H9 (cell line): ENCODE data around the gene OR8K5. TPM values are rescaled to one million over a fixed set of nuclear protein-coding genes. Genes with fewer than 3 reads are reported as not detected.

ENCODE experiments used
- DNase-seq: peaks from one replicate; pipeline ENCODE4 v3.0.0-alpha.2; 2017
- H2AFZ ChIP-seq: one replicate; pipeline ENCODE4 v1.6.1; 2013; ENCODE audit warnings: mild to moderate bottlenecking, low read length, control low read depth, moderate library complexity
- H2AK5ac ChIP-seq: 2 replicates; pipeline ENCODE4 v1.6.1; 2013; ENCODE audit warnings: low read length, control low read depth, mixed read lengths; ENCODE audit not compliant: insufficient read length
- H2BK120ac ChIP-seq: one replicate; pipeline ENCODE4 v1.6.1; 2013; ENCODE audit warnings: low read depth, mild to moderate bottlenecking, low read length, control low read depth, inconsistent platforms; ENCODE audit not compliant: poor library complexity, severe bottlenecking
- H2BK12ac ChIP-seq: 2 replicates; pipeline ENCODE4 v1.6.1; 2013; ENCODE audit warnings: low read length, control low read depth, mixed read lengths, low read depth; ENCODE audit not compliant: insufficient read length
- H2BK15ac ChIP-seq: 2 replicates; pipeline ENCODE4 v1.6.1; 2013; ENCODE audit warnings: low read depth, low read length, control low read depth
- H2BK20ac ChIP-seq: one replicate; pipeline ENCODE4 v1.6.1; 2013; ENCODE audit warnings: low read depth, mild to moderate bottlenecking, low read length, control low read depth, inconsistent platforms; ENCODE audit not compliant: poor library complexity, severe bottlenecking
- H2BK5ac ChIP-seq: 2 replicates; pipeline ENCODE4 v1.6.1; 2013; ENCODE audit warnings: low read length, control low read depth, mixed read lengths; ENCODE audit not compliant: insufficient read length
- H3K14ac ChIP-seq: 2 replicates; pipeline ENCODE4 v1.6.1; 2013; ENCODE audit warnings: low read length, control low read depth; ENCODE audit not compliant: insufficient read depth
- H3K18ac ChIP-seq: 2 replicates; pipeline ENCODE4 v1.6.1; 2013; ENCODE audit warnings: low read depth, mild to moderate bottlenecking, mixed read lengths, low read length, control low read depth; ENCODE audit not compliant: insufficient read length
- H3K23ac ChIP-seq: 2 replicates; pipeline ENCODE4 v1.6.1; 2013; ENCODE audit warnings: low read length, control low read depth, mixed read lengths, low read depth; ENCODE audit not compliant: insufficient read length
- H3K23me2 ChIP-seq: 2 replicates; pipeline ENCODE4 v1.6.1; 2013; ENCODE audit warnings: low read depth, mild to moderate bottlenecking, mixed read lengths, low read length, control low read depth; ENCODE audit not compliant: insufficient read length, poor library complexity, severe bottlenecking
- H3K27ac ChIP-seq: 2 replicates; pipeline ENCODE4 v1.5.1; 2013; ENCODE audit warnings: low read length, control low read depth, mixed read lengths, low read depth; ENCODE audit not compliant: insufficient read length
- H3K27me3 ChIP-seq: 2 replicates; pipeline ENCODE4 v1.6.1; 2013; ENCODE audit warnings: low read length, control low read depth, inconsistent platforms; ENCODE audit not compliant: insufficient read depth
- H3K4ac ChIP-seq: 2 replicates; pipeline ENCODE4 v1.6.1; 2013; ENCODE audit warnings: low read depth, mild to moderate bottlenecking, control low read depth, inconsistent platforms, low read length, moderate library complexity
- H3K4me1 ChIP-seq: 2 replicates; pipeline ENCODE4 v1.6.1; 2013; ENCODE audit warnings: low read length, control low read depth, inconsistent platforms; ENCODE audit not compliant: insufficient read depth
- H3K4me2 ChIP-seq: 2 replicates; pipeline ENCODE4 v1.6.1; 2013; ENCODE audit warnings: low read length, control low read depth, mixed read lengths; ENCODE audit not compliant: insufficient read length, insufficient read depth
- H3K56ac ChIP-seq: 2 replicates; pipeline ENCODE4 v1.6.1; 2013; ENCODE audit warnings: low read depth, mild to moderate bottlenecking, mixed read lengths, low read length, control low read depth; ENCODE audit not compliant: insufficient read length
- H3K79me1 ChIP-seq: 2 replicates; pipeline ENCODE4 v1.6.1; 2013; ENCODE audit warnings: low read depth, mild to moderate bottlenecking, moderate library complexity, low read length, control low read depth, inconsistent platforms; ENCODE audit not compliant: insufficient read depth, poor library complexity, severe bottlenecking
- H3K79me2 ChIP-seq: 2 replicates; pipeline ENCODE4 v1.6.1; 2013; ENCODE audit warnings: low read length, control low read depth, inconsistent platforms; ENCODE audit not compliant: insufficient read depth
- H3K9ac ChIP-seq: 2 replicates; pipeline ENCODE4 v1.6.1; 2013; ENCODE audit warnings: low read length, control low read depth, mixed read lengths; ENCODE audit not compliant: insufficient read length; ENCODE audit errors: extremely low read depth
- H3K9me3 ChIP-seq: one replicate; pipeline ENCODE4 v1.6.1; 2013; ENCODE audit warnings: low read depth, low read length, inconsistent platforms; ENCODE audit not compliant: control insufficient read depth
- H3T11ph ChIP-seq: one replicate; pipeline ENCODE4 v1.6.1; 2013; ENCODE audit warnings: mild to moderate bottlenecking, low read length, control low read depth, inconsistent platforms
- H4K20me1 ChIP-seq: one replicate; pipeline ENCODE4 v1.6.1; 2013; ENCODE audit not compliant: control insufficient read depth, insufficient read length, insufficient read depth
- H4K5ac ChIP-seq: 2 replicates; pipeline ENCODE4 v1.6.1; 2013; ENCODE audit warnings: low read depth, mild to moderate bottlenecking, mixed read lengths, low read length, control low read depth; ENCODE audit not compliant: insufficient read length
- H4K8ac ChIP-seq: replicated peaks from 2 replicates; pipeline ENCODE4 v1.6.1; 2013; ENCODE audit warnings: low read length, control low read depth, mixed read lengths, low read depth; ENCODE audit not compliant: insufficient read length
- H4K91ac ChIP-seq: 2 replicates; pipeline ENCODE4 v1.6.1; 2013; ENCODE audit warnings: low read depth, mild to moderate bottlenecking, moderate library complexity, mixed read lengths, low read length, control low read depth; ENCODE audit not compliant: insufficient read length
- H3K27ac Mint-ChIP-seq, 3 experiments: 2 replicates in 2 of 3; 3 replicates in 1 of 3; pipeline ENCODE4 v1.8.0; 2020 to 2021; ENCODE audit warnings: mixed read lengths in 3 of 3, mild to moderate bottlenecking in 1 of 3, moderate library complexity in 1 of 3
- H3K27me3 Mint-ChIP-seq: 2 replicates; pipeline ENCODE4 v1.8.0; 2021; ENCODE audit warnings: low read depth, mild to moderate bottlenecking, moderate library complexity, mixed read lengths
- H3K36me3 Mint-ChIP-seq, 3 experiments: 2 replicates in 2 of 3; 3 replicates in 1 of 3; pipeline ENCODE4 v1.8.0; 2020 to 2021; ENCODE audit warnings: low read depth in 3 of 3, mixed read lengths in 3 of 3; ENCODE audit not compliant: insufficient read depth in 1 of 3
- H3K4me1 Mint-ChIP-seq, 2 experiments: 2 replicates each; pipeline ENCODE4 v1.8.0; 2020; ENCODE audit warnings: mixed read lengths in 2 of 2
- H3K4me3 Mint-ChIP-seq, 2 experiments: 2 replicates in 1 of 2; 3 replicates in 1 of 2; pipeline ENCODE4 v1.8.0; 2020 to 2021; ENCODE audit warnings: mild to moderate bottlenecking in 2 of 2, mixed read lengths in 2 of 2, moderate library complexity in 1 of 2
- H3K9me3 Mint-ChIP-seq, 2 experiments: 2 replicates in 1 of 2; 3 replicates in 1 of 2; pipeline ENCODE4 v1.8.0; 2020; ENCODE audit warnings: mild to moderate bottlenecking in 2 of 2, mixed read lengths in 2 of 2, moderate library complexity in 1 of 2
- WGBS: extraction: QIAGEN DNeasy Blood & Tissue Kit; methylation state at CpG from one replicate; pipeline ENCODE4 v1.1.7; 2013; ENCODE audit warnings: missing lambda C conversion rate, low lambda C conversion rate, mixed read lengths; ENCODE audit not compliant: insufficient read length; ENCODE audit errors: extremely low coverage; 5-methylcytosine and 5-hydroxymethylcytosine counted together
- total RNA-seq: library from RNA; stranded (reverse); gene quantifications from 2 replicates; pipeline ENCODE4 v1.2.1, GENCODE V29; 2021
- TF ChIP-seq, protein P1 (sequence below): fragments of 200-600 bp; sonication (generic); conservative IDR thresholded peaks from 3 replicates; pipeline ENCODE4 v1.8.0; 2021; ENCODE audit warnings: antibody characterized with exemption, mild to moderate bottlenecking

OR8K5 gene
- total RNA-seq, 1 experiment from 2014 or later, result not detected

DNA sequence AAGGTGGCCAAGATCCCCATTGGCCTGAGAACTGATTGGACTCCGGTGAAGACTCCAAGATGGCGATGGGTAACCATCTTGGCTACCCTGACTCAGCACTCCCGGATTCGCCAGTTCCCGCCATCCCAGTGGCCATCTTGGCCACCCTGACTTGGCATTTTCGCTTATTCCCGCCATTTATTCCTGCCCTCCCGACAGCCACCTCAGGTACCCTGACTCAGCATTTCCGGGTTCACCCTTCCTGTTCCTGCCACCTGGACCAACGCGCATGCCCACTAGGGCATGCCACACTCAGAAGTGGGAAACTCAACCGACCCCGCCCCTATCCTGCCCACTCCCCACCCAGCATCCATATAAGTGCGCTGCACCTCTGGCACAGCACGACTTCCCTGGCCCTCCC, 7.8 kb downstream of the OR8K5 start:
- H3K4me3 Mint-ChIP-seq, result no peak overlapping the region

More for the DNA sequence above, 7.8 kb downstream of the OR8K5 start:
- Histone ChIP-seq H3K79me2 (no peaks in the 10 kb centered on the region), H2BK12ac (no peak overlapping the region), H3T11ph (no peak overlapping the region), H4K5ac (no peak overlapping the region), H2BK120ac (no peak overlapping the region), H2AK5ac (no peak overlapping the region), H3K4me2 (no peak overlapping the region), H3K23ac (no peak overlapping the region), H3K56ac (no peak overlapping the region), H3K4me1 (no peaks in the 10 kb centered on the region), H3K9me3 (peaks cover 5% of the 10 kb centered on the region), H2BK20ac (no peak overlapping the region), H2BK15ac (no peak overlapping the region), H3K79me1 (no peaks in the 10 kb centered on the region), H3K27ac (no peak overlapping the region), H3K27me3 (no peaks in the 10 kb centered on the region), H2BK5ac (no peak overlapping the region), H3K14ac (no peak overlapping the region), H4K8ac (no peak overlapping the region), H3K18ac (no peak overlapping the region), H3K9ac (no peak overlapping the region), H3K4ac (no peak overlapping the region), H2AFZ (no peak overlapping the region), H4K91ac (no peak overlapping the region), H4K20me1 (no peaks in the 10 kb centered on the region), H3K23me2 (no peaks in the 10 kb centered on the region)
- H3K27me3 Mint-ChIP-seq, result no peaks in the 10 kb centered on the region
- WGBS, result no CpG with 5 or more reads among the region's 15 CpGs
- TF ChIP-seq, protein P1, sequence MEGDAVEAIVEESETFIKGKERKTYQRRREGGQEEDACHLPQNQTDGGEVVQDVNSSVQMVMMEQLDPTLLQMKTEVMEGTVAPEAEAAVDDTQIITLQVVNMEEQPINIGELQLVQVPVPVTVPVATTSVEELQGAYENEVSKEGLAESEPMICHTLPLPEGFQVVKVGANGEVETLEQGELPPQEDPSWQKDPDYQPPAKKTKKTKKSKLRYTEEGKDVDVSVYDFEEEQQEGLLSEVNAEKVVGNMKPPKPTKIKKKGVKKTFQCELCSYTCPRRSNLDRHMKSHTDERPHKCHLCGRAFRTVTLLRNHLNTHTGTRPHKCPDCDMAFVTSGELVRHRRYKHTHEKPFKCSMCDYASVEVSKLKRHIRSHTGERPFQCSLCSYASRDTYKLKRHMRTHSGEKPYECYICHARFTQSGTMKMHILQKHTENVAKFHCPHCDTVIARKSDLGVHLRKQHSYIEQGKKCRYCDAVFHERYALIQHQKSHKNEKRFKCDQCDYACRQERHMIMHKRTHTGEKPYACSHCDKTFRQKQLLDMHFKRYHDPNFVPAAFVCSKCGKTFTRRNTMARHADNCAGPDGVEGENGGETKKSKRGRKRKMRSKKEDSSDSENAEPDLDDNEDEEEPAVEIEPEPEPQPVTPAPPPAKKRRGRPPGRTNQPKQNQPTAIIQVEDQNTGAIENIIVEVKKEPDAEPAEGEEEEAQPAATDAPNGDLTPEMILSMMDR, result no peak
- H3K4me1 Mint-ChIP-seq, result no peaks in the 10 kb centered on the region
- DNase-seq, result no peak
- H3K27ac Mint-ChIP-seq, result no peak overlapping the region
- H3K36me3 Mint-ChIP-seq, result peaks cover 10 to 26% (median 10%) of the 10 kb centered on the region in 3 experiments
- H3K9me3 Mint-ChIP-seq, result peaks cover 45 to 77% of the 10 kb centered on the region in 2 experiments
